Prostate gland (tissue), 2 donors: ENCODE results near the gene ATRN.

Source experiments
- POLR2AphosphoS5 ChIP-seq: sonication (generic); formaldehyde crosslinking; IDR thresholded peaks from one replicate; pipeline ENCODE4 v1.6.1; 2017; ENCODE audit warnings: antibody characterized with exemption
- TF ChIP-seq, protein P1 (sequence below), 4 experiments: fragments of 200-600 bp in 2 of 4; fragments of 450-650 bp in 2 of 4; sonication (generic) in 2 of 4; IDR thresholded peaks; 1 replicate in 3 of 4; 2 replicates in 1 of 4; pipeline ENCODE4 v1.5.1; 2016 to 2019; ENCODE audit warnings: antibody characterized with exemption in 4 of 4, mild to moderate bottlenecking in 2 of 4, moderate library complexity in 2 of 4

GRCh38 chr20:3614466-3614865 lies 143.6 kb downstream of the ATRN start:
- TF ChIP-seq POLR2AphosphoS5 = no peak
- TF ChIP-seq, protein P1, sequence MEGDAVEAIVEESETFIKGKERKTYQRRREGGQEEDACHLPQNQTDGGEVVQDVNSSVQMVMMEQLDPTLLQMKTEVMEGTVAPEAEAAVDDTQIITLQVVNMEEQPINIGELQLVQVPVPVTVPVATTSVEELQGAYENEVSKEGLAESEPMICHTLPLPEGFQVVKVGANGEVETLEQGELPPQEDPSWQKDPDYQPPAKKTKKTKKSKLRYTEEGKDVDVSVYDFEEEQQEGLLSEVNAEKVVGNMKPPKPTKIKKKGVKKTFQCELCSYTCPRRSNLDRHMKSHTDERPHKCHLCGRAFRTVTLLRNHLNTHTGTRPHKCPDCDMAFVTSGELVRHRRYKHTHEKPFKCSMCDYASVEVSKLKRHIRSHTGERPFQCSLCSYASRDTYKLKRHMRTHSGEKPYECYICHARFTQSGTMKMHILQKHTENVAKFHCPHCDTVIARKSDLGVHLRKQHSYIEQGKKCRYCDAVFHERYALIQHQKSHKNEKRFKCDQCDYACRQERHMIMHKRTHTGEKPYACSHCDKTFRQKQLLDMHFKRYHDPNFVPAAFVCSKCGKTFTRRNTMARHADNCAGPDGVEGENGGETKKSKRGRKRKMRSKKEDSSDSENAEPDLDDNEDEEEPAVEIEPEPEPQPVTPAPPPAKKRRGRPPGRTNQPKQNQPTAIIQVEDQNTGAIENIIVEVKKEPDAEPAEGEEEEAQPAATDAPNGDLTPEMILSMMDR (IDR thresholded peaks at IDR 0.05) = no peak
